NCI-H2171 (cell line): ENCODE data around the gene ANKRD23.
A peak's percentile ranks its signal among the peaks of the same experiment; 100 is the strongest.

ENCODE experiments used
- DNase-seq: peaks from one replicate; lab custom pipeline; 2025; lab: John Stamatoyannopoulos, UW

The ANKRD23 gene

GRCh38 chr2:96877042-96877451, 33.2 kb upstream of the ANKRD23 start:
- DNase-seq: no peak

GRCh38 chr2:96876269-96877041, 32.6 kb upstream of the ANKRD23 start:
- no peak for DNase-seq

GRCh38 chr2:96875498-96876268, 31.9 kb upstream of the ANKRD23 start:
- DNase-seq: no peak

GRCh38 chr2:96874198-96874831, 30.5 kb upstream of the ANKRD23 start:
- no peak for DNase-seq

GRCh38 chr2:96873651-96874096, 29.9 kb upstream of the ANKRD23 start:
- no peak for DNase-seq

GRCh38 chr2:96872591-96873349, 28.9 kb upstream of the ANKRD23 start:
- DNase-seq: no peak

- no peak for DNase-seq
Observed at GRCh38 chr2:96870626-96871255, 26.9 kb upstream of the ANKRD23 start.

- no peak for DNase-seq
Observed at GRCh38 chr2:96869822-96870625, 26.2 kb upstream of the ANKRD23 start, which contains the start of gene SEMA4C. SEMA4C (minus strand) TSS chr2:96870080; CDS start chr2:96867886, 2,194 bp downstream.

- DNase-seq: no peak
Observed at GRCh38 chr2:96869281-96869821, 25.5 kb upstream of the ANKRD23 start.

GRCh38 chr2:96868555-96869280, 24.9 kb upstream of the ANKRD23 start:
- peak; percentile 42 for DNase-seq

- no peak for DNase-seq
Observed at GRCh38 chr2:96867756-96868554, 24.1 kb upstream of the ANKRD23 start.

- DNase-seq: no peak
Observed at GRCh38 chr2:96866986-96867755, 23.4 kb upstream of the ANKRD23 start.

GRCh38 chr2:96866586-96866985, 22.8 kb upstream of the ANKRD23 start:
- no peak for DNase-seq

GRCh38 chr2:96866149-96866548, 22.3 kb upstream of the ANKRD23 start:
- DNase-seq: no peak

- no peak for DNase-seq
Observed at GRCh38 chr2:96865654-96866053, 21.8 kb upstream of the ANKRD23 start.

GRCh38 chr2:96864343-96865091, 20.7 kb upstream of the ANKRD23 start:
- no peak for DNase-seq
